HG02970 (cell line): Measurements from ENCODE around the gene FOXB1.

ENCODE experiments used
- ATAC-seq: cut with Tn5 transposase; IDR thresholded peaks from one replicate; pipeline ENCODE4 v1.9.1; 2021; ENCODE audit warnings: mild to moderate bottlenecking, moderate library complexity, moderate number of reproducible peaks; ENCODE audit not compliant: unreplicated experiment, low FRiP score

Gene FOXB1

DNA sequence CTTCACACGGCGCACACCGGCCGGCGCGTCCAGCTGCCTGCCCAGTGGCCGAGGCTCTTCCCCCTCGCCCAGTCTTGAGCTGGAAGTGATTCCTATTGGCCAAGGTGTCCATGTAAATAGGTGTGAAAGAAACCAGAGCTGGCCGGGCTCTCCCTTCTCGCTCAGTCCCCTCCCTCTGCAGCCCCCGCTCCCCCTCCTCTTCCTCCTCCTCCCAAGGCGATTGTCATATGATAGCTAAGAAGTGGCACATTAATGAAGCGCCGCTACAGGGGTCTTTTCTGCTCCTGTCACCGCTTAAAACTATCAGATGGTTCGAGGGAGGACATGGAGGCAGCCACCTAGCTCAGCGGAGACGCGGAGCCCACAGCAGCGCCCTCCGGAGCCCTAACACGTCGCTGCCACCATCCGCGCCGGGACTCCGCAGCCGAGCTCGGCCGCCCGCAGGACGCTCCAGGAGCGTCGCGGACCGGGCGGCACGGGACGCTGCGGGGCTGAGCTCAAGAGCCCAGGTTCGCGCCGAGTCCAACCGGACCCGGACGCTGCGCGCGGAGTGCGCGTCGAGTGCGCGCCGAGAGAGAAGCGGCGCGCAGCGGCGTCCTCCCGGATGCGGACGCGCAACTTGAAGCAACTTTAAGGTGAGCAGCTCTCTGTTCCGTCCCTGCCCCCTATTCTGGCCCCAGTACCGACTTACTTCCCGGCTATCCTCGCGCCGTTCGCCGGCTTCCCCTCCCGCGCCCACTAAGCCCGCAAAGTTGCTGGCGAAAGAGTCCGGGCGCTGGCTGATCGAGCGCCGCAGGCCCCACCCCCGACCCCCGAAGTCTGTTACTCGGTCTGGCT is at the start of gene FOXB1:
FOXB1 (plus strand) TSS at position 303 of the 837 bp plus-strand sequence. CDS start 653 bp downstream, outside the sequence.
- no peak for ATAC-seq

DNA sequence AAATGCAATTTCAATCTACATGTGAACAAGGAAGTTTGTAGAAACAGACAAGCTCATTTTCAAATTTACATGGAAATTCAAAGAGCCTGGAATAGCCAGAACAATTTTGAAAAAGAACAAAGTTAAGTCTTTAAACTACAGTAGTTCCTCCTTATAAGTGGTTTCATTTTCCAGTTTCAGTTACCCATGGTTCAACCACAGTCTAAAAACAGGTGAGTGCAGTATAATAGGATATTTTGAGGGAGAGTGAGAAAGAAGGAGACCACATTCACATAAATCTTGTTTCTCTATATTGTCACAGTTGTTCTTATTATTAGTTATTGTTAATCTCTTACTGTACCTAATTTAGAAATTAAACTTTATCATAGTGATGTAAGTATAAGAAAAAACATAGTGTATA is 45.8 kb upstream of the FOXB1 start:
- ATAC-seq, result no peak

DNA sequence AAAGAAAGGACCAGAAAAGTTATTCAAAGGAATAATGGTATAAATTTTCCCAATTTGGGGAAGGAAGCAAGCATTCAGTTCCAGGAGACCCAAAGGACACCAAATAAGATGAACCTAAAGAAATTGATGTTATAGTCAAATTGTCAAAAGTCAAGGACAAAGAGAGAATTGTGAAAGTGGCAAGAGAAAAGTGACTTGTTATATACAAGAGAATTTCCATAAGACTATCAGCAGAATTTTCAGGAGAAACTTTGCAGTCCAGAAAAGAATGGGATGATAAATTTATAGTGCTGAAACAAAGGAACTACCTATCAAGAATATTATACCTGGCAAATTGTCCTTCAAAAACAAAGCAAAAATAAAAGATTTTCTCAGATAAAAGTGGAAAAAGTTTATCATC is 43.8 kb upstream of the FOXB1 start:
- no peak for ATAC-seq

DNA sequence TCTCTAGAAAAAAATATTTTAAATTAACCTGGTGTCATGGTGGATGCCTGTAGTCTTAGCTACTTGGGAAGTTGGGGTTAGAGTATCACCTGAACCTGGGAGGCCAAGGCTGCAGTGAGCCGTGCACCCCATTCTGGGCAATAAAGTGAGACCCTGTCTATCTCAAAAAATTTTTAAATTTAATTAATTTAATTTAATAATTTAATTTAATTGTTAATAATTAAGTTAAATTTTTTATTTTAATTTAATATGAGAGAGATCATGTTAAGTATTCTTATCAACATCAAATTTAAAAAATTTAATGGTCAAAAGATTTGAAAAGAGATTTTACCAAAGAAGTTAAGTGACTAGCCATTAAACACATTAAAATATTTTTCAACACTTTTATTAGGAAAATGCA is 40.8 kb upstream of the FOXB1 start:
- ATAC-seq, result no peak

DNA sequence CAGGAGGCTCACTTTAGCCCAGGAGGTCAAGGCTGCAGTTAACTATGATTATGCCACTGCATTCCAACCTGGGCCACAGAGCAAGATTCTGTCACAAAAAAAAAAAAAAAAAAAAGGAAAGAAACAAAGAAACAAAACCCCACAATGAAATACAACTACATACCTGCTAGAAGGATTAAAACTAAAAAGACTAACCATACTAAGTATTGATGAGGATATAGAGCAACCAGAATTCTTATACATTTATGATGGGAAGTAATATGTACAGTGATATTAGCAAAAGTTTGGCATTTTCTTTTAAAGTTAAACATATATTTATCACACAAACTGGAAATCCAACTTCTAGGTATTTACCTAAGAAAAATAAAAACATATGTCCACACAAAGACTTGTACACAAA is 40.2 kb upstream of the FOXB1 start:
- no peak for ATAC-seq

DNA sequence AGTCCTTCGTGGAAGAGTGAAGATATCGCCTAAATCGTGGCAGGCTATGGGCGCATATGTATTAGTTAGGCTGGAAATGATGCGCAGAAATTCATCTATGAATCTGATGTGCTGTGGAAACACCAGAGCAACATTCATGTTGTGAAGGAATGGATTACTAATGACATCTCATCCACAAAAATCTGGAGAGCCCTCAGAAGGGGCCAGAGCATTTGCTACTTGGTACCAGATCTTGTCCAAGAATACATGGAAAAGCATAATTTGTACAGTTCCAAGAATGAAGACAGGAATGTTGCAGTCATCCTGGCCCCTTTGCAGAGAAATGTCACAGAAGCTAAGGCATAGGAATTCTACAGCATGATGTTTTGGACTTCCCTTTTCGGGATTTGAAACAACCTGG is 38.4 kb upstream of the FOXB1 start:
- no peak for ATAC-seq

DNA sequence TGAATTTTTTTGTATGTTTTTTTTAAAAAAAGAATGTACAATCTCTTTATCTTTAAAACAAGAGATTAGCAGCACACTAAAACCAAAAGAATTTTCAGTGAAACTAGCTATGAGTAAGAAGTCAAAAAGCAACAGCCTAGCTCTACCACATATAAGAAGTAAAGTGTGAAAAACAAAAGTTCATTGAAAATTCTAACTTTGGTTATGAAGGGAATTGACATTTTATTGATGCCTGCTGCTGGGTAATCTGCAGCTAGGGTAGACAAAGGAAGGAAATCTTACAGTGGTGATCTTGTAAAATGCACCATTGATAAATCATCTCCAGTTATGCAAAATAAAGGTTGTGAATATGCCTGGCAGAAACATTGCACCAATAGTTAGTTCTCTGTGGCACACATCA is 37.8 kb upstream of the FOXB1 start:
- ATAC-seq, result no peak

DNA sequence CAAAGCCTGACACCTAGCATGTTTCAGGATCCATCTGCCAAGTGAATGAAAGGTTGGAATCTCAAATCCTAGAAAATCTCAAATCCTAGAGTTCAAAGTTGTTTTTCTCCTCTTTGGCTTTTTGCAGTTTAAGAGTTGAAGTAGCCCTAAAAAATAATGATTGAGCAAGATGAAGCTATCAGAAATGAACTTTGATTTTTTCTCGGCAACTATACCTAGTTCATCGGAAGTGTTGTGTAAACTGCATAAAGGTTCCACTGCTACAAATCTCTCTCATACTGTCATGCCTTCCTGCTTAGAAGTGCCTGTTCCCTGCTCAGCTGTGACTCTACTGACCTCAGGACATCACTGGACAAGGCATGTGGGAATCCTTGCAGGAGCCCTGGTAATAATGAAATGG is 35.8 kb upstream of the FOXB1 start:
- ATAC-seq, result no peak

DNA sequence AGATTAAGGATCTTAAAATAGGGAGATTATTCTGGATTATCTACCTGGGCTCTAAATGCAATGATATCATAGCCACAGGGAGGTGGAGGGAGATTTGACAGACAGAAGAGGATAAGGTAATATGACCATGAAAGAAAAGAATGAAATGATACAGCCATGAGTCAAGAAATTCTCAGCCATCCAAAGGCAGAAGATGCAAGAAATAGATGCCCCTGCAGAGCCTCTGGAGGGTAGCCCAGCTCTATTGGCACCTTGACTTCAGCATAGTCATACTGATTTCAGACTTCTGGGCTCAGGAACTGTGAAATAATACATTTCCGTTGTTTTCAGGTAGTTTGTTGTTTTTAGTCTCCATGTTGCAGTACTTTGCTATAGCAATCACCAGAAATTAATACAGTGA is 31.9 kb upstream of the FOXB1 start:
- ATAC-seq, result no peak

DNA sequence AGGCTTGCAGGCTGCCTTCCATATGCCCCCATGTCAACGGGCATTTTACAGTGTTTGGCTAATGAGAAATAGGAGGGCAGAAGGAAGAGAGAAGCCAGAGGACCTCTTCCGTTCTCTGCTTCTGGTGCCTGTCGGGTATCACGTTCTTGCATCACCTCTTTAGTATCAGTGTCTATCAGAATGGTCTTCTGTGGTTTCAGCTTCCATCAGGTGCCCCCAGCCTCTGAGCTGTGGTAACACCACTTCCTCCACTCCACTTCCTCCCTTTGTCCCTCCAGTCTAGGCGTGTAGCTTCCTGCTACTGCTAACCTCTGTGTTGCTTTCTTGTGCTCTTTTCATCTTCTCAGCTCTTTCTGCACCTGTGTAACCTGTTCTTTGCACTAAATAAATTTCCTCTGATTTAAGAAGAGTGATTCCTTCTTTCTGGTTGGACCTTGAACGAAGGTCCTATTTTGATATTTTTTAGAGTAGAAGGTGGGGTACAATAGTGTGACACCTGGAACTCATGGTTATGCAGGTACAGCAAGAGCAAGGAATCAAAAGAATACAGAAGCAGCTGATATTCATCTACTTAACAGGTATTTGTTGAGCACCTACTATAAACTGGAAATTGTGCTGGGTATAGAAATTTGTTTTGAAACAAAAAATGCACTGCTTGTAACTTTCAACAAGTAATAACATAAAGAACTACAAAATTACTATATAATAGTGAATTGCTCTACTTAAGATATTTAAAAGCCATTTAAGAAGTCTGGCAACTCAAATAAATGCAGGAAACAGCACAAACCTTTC is 27.4 kb upstream of the FOXB1 start:
- ATAC-seq, result no peak

DNA sequence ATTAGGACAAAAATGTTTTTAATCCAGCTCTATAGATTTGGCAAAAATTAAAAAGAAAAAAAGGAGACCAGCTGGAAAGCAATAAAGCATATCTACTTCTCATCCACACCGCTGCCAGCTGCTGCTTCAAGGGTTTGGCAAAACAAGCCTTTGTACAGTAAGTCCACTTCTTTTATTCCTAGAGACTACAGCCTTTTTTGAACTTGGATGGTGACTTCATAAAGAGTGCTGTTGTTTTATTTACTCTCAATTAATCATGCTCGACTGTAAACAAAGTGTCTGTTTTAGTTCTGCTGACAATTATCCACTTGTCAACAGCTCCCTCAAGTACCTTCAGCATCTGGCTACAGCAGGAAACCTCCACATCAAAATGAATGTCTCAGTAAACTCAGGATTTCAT is 12.3 kb upstream of the FOXB1 start:
- no peak for ATAC-seq

DNA sequence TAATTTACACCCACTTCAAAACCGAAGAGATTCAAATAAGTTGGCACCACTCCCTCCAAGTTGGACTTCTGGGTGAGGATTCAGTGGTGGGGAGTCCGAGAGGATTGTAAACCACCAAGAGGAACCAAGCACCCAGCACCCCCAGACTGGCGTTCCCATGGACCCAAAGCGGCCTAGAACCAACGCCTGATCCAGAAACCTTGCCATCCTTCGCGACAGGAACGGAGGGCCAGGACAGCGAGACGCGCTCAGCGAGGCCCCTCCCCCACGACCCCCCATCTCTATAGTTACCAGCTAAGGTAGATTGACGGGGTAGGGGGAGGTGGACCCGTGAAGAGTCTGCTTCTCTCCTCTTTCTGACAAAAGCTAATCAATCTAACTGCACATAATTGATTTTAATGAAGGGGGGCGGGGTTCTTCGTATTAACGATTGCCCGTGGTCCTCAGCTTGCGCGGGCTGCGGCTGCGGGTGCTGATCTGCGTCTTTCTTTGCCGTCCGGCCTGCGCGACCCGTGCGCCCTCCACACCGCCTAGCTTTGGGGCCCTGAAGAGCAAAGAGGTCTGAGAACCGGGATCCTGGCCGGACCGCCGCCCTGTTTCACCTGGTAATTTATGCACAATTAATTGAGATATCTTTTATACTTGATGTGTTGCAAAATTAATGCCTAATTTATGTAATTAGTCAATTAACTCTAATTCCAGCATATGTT is 10.9 kb upstream of the FOXB1 start:
- no peak for ATAC-seq

DNA sequence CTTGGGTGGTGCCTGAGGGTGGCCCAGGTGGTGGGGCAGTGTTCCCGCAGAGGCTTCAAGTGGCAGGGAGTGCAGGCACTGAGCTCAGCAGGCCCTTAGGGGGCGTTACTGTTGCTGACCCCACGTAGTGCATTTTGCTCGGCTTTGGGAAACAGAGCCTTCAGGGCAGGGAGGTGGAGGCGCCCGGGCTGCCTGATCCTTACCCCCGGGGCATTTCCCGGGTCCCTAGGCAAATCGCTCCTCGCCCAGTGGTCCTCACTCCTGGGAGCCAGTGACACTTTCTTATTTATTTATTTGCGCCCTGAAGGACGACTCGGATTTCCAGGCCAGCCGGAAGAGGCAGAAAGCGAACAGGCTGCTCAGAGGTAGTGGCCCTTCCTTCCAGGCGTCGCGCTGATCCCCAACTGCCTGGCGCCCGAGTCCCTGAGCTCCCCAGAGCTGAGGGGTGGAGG is 10.1 kb upstream of the FOXB1 start:
- no peak for ATAC-seq

DNA sequence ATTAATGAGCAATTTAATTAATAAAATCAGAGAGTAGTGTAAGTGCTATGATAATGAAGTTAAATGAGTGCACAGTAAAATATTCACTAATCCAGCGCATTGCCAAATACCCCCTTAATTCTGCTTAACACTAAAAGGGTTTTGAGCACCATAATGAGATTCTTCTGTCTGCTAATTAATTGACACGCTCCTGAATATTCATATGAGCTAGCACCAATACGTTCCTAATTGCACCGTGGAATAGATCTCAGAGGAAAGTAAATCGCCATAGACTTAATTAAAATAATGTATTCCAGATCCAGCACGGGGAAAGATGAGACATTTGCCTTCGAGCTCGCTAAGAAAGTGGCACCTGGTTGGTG is 9.6 kb upstream of the FOXB1 start:
- ATAC-seq, result no peak

DNA sequence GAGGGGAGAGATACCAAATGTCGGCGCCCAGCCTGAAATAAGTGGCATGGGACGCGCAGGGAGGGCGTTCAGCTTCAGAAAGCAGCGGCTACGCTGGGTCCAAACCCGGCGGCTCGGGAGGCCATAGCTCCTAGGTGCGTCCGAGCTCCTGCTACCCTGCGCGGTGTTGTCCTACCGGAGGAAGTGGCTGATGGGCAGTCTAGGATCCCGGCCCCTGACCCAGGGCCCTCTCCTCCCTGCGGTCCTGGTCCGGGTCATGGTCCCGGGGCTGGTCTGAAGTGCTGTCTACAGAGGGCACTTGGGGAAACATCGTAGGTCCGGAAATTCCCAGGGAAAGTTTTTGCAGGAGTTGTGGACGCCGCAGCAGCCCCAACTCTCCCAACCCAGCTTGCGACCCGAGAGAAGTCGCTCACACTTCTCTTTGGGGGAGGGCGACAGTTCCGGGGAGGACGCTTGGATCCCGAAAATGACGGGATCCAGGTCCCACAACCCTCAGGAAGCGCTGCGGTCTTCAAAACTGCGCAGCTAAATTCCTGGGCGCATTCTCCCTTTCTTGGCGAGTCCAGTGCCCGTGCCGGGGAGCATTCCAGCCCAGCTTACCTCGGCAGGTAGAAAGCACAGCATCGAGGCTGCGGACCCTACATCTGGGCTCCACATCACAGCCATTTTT is 9.1 kb upstream of the FOXB1 start:
- no peak for ATAC-seq

DNA sequence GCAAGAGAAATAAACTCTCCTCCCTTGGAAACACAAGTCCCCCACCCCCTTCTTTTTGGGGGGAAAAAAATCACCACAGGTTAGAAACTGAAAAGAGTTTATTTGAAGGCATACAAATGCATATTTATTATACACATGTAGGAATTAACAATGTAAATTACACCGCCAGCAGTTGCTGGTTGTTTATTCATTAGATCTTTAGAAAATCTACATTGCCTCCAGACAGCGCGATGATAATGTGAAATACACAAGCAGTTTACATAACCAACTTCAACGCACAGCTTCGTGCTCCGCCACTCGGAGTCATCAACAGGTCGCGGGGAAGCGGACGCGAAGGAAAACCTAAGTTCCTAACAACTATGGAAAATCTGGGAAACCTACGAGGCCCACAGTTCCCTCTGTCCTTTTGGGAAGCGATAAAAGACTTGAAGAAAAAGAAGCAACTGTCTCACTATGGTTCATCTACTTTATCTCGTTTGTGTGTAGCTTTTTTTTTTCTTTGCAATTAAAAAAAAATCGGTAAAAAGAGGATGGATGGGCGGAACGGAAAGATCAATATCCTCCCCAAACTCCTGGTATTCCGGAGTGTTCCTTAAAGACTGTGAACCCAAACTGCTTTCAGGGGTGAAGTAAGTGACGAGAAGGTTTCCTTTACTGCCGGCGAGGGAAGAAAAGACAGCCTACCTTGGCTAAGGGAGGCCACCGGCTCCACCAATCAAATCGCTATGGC is 8.4 kb upstream of the FOXB1 start:
- no peak for ATAC-seq

DNA sequence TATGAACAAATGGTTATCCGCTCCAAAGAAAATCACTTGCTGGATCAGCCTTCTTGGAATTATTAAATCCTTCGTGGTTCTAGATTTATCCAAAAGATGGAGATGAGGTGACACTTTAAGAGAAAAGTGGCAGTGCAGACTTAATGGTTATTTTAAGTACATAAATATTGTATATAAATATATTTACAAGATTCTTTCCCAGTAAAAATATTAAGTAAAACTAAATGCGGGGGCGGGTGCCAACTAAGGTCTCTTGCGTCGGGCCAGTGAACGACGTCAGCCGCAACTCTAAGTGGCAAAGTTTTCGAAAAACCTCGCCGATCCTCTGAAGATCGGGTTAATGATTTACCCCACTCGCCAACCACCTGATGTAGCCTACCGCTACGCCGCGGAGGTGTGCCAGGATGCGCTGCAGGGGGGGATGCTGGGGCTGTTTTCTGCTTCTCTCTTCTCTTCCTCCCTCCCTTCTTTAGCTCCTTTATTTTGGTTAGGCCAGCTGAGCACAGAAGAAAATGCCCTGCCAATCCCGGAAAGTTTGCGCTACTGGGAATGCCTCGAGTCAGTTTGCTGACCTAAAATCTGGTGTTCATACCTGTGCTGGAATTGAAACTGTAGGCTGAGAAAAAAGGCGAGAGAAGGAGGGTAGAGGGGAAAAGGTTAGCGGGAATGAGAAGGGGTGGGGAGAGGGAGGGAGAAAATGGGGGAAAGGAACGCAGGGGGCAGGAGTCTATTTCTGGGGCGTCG is 7.6 kb upstream of the FOXB1 start:
- ATAC-seq, result no peak

DNA sequence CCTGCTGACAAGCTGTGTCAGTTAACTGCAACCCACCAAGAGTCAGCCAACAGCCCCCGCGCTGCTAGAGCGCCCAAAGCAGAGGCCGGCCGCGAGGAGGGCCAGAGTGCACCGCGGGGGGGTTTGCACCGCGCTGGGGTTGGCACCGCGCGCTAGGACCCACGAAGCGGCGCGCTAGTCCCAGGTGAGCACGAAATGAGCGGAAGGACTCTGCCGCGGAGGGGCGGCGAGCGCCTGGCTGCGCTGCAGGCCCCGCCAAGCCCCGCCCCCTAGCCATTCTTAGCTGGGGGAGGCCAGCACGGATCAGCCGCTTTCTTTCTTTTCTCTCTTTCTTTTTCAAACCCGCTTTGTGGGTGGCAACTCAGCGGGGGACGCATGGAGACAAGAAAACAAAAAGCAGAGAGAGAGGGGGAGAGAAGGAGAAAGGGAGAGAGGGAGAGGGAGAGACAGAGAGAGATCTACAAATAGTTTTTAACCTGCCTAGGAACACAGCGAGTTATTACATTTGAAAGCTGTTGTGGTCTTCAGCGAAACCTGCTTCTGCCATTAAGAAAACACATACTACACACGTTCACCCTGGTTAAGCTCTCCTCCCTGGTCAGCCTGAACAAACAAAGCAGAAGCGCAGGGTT is 6.9 kb upstream of the FOXB1 start:
- ATAC-seq, result no peak
